DLD1 (cell line): ENCODE results near the gene MMEL1.
"Not testable (repeated sequence)": the region's sequence is repeated elsewhere in the genome, so short reads cannot be mapped to it uniquely, and the experiment has no call there.

ENCODE experiments used
- in situ Hi-C: cut with HindIII; loops from 2 replicates; pipeline ENCODE4 v1.10.0; 2017; ENCODE audit warnings: low sequenced_read_pairs

Gene MMEL1

GRCh38 chr1:2632561-2633361 lies at the start of gene MMEL1:
Gene MMEL1 (minus strand): TSS chr1:2633016. CDS start chr1:2629484, 3,532 bp downstream.
- in situ Hi-C loops: no loop called here

- in situ Hi-C loops: not testable (repeated sequence)
These were observed 43.9 kb upstream of the MMEL1 start for GRCh38 chr1:2676726-2677125.

GRCh38 chr1:2671656-2672055 lies 38.8 kb upstream of the MMEL1 start:
- in situ Hi-C loops: not testable (repeated sequence)

GRCh38 chr1:2659806-2660205 lies 27.0 kb upstream of the MMEL1 start:
- in situ Hi-C loops: not testable (repeated sequence)

GRCh38 chr1:2657909-2658308 lies 25.1 kb upstream of the MMEL1 start:
- in situ Hi-C loops: not testable (repeated sequence)

- in situ Hi-C loops: not testable (repeated sequence)
These were observed 24.3 kb upstream of the MMEL1 start for GRCh38 chr1:2657124-2657523.

GRCh38 chr1:2655598-2656434 lies 23.0 kb upstream of the MMEL1 start:
- in situ Hi-C loops: not testable (repeated sequence)

GRCh38 chr1:2654443-2654948 lies 21.7 kb upstream of the MMEL1 start:
- in situ Hi-C loops: not testable (repeated sequence)

- in situ Hi-C loops: not testable (repeated sequence)
These were observed 21.1 kb upstream of the MMEL1 start for GRCh38 chr1:2653741-2654442.

- in situ Hi-C loops: not testable (repeated sequence)
These were observed 20.2 kb upstream of the MMEL1 start for GRCh38 chr1:2652926-2653571.

- in situ Hi-C loops: not testable (repeated sequence)
These were observed 19.5 kb upstream of the MMEL1 start for GRCh38 chr1:2652152-2652925.

GRCh38 chr1:2650967-2651645 lies 18.3 kb upstream of the MMEL1 start:
- in situ Hi-C loops: no loop called here

GRCh38 chr1:2646837-2647236 lies 14.0 kb upstream of the MMEL1 start:
- in situ Hi-C loops: no loop called here

GRCh38 chr1:2645776-2646175 lies 13.0 kb upstream of the MMEL1 start:
- in situ Hi-C loops: no loop called here

- in situ Hi-C loops: no loop called here
These were observed 12.3 kb upstream of the MMEL1 start for GRCh38 chr1:2645143-2645542.

GRCh38 chr1:2644591-2645101 lies 11.8 kb upstream of the MMEL1 start:
- in situ Hi-C loops: no loop called here

- in situ Hi-C loops: no loop called here
These were observed 11.4 kb upstream of the MMEL1 start for GRCh38 chr1:2644171-2644570.

GRCh38 chr1:2643414-2644077 lies 10.7 kb upstream of the MMEL1 start:
- in situ Hi-C loops: no loop called here
